ENCODE measurements around the gene ZNF282.

GRCh38 chr7:149180722-149181449 lies 14.5 kb upstream of the ZNF282 start:
- TF ChIP-seq, protein P1, sequence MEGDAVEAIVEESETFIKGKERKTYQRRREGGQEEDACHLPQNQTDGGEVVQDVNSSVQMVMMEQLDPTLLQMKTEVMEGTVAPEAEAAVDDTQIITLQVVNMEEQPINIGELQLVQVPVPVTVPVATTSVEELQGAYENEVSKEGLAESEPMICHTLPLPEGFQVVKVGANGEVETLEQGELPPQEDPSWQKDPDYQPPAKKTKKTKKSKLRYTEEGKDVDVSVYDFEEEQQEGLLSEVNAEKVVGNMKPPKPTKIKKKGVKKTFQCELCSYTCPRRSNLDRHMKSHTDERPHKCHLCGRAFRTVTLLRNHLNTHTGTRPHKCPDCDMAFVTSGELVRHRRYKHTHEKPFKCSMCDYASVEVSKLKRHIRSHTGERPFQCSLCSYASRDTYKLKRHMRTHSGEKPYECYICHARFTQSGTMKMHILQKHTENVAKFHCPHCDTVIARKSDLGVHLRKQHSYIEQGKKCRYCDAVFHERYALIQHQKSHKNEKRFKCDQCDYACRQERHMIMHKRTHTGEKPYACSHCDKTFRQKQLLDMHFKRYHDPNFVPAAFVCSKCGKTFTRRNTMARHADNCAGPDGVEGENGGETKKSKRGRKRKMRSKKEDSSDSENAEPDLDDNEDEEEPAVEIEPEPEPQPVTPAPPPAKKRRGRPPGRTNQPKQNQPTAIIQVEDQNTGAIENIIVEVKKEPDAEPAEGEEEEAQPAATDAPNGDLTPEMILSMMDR (IDR thresholded peaks at IDR 0.05; ENCODE audit: low read depth, low read length), result no peak
- no peak for TF ChIP-seq EZH2phosphoT487 (IDR thresholded peaks at IDR 0.05; ENCODE audit: low read depth)

Measured in OCI-LY3 (cell line).